GM23248 (cell line): Measurements from ENCODE around the gene NUDT22. TPM values are rescaled to one million over a fixed set of nuclear protein-coding genes. Genes with fewer than 3 reads are reported as not detected.

Experiments
- DNase-seq: peaks from one replicate; pipeline ENCODE4 v3.0.0-alpha.2; 2015
- H2AFZ ChIP-seq: fragments of 200-600 bp; sonication (generic); 2 replicates; pipeline ENCODE4 v1.6.1; 2016; ENCODE audit warnings: antibody characterized with exemption
- H3F3A ChIP-seq: fragments of 200-600 bp; sonication (generic); 2 replicates; pipeline ENCODE4 v1.6.1; 2016; ENCODE audit warnings: mild to moderate bottlenecking, antibody characterized with exemption, mixed run types; ENCODE audit not compliant: insufficient read depth
- H3K27ac ChIP-seq: fragments of 200-600 bp; sonication (generic); 2 replicates; pipeline ENCODE4 v1.5.1; 2016; ENCODE audit warnings: mild to moderate bottlenecking
- H3K27me3 ChIP-seq: fragments of 200-600 bp; sonication (generic); replicated peaks from 2 replicates; pipeline ENCODE4 v1.6.1; 2016; ENCODE audit warnings: mild to moderate bottlenecking; ENCODE audit not compliant: insufficient read depth
- H3K36me3 ChIP-seq: fragments of 200-600 bp; sonication (generic); 2 replicates; pipeline ENCODE4 v1.6.1; 2016; ENCODE audit warnings: low read depth, mild to moderate bottlenecking
- H3K4me1 ChIP-seq: fragments of 200-600 bp; sonication (generic); 2 replicates; pipeline ENCODE4 v1.6.1; 2016; ENCODE audit warnings: mild to moderate bottlenecking; ENCODE audit not compliant: insufficient read depth
- H3K4me2 ChIP-seq: fragments of 200-600 bp; sonication (generic); one replicate; pipeline ENCODE4 v1.6.1; 2016; ENCODE audit warnings: mild to moderate bottlenecking; ENCODE audit not compliant: unreplicated experiment
- H3K4me3 ChIP-seq: fragments of 200-600 bp; sonication (generic); 2 replicates; pipeline ENCODE4 v1.5.1; 2016; ENCODE audit warnings: mild to moderate bottlenecking
- H3K79me2 ChIP-seq: fragments of 200-600 bp; sonication (generic); 2 replicates; pipeline ENCODE4 v1.6.1; 2016; ENCODE audit warnings: mild to moderate bottlenecking; ENCODE audit not compliant: insufficient read depth
- H3K9ac ChIP-seq: fragments of 200-600 bp; sonication (generic); 2 replicates; pipeline ENCODE4 v1.6.1; 2016; ENCODE audit warnings: mild to moderate bottlenecking
- H3K9me2 ChIP-seq: fragments of 200-600 bp; sonication (generic); 2 replicates; pipeline ENCODE4 v1.6.1; 2016; ENCODE audit warnings: mixed run types, mild to moderate bottlenecking, moderate library complexity; ENCODE audit not compliant: insufficient read depth
- H3K9me3 ChIP-seq: fragments of 200-600 bp; sonication (generic); one replicate; pipeline ENCODE4 v1.6.1; 2017; ENCODE audit warnings: low read depth
- H4K20me1 ChIP-seq: fragments of 200-600 bp; sonication (generic); 2 replicates; pipeline ENCODE4 v1.6.0; 2016; ENCODE audit not compliant: insufficient read depth
- EZH2 ChIP-seq: fragments of 200-600 bp; sonication (generic); IDR thresholded peaks from 2 replicates; pipeline ENCODE4 v1.6.1; 2018; ENCODE audit warnings: antibody characterized with exemption, mild to moderate bottlenecking; ENCODE audit not compliant: insufficient read depth, poor library complexity, severe bottlenecking
- EZH2phosphoT487 ChIP-seq: fragments of 200-600 bp; sonication (generic); IDR thresholded peaks from 2 replicates; pipeline ENCODE4 v1.6.1; 2018; ENCODE audit warnings: antibody characterized with exemption, moderate library complexity, mild to moderate bottlenecking, low read depth; ENCODE audit not compliant: insufficient read depth
- WGBS, 2 experiments: methylation state at CpG; one replicate each; pipeline ENCODE4 v1.1.6; 2015 to 2017; ENCODE audit warnings: low lambda C conversion rate in 2 of 2, low coverage in 1 of 2; ENCODE audit errors: missing lambda C conversion rate in 2 of 2; 5-methylcytosine and 5-hydroxymethylcytosine counted together
- in situ Hi-C: fragments of 300-500 bp; cut with MboI; formaldehyde crosslinking; loops from 2 replicates; pipeline ENCODE4 v1.15.0; 2020
- polyA plus RNA-seq: library from polyadenylated mRNA; unstranded; fragments of >200 nt; fragmentation: Nextera tagmentation; extraction: Ambion mirVana; gene quantifications from 2 replicates; pipeline ENCODE4 v1.2.1, GENCODE V29; 2016
- total RNA-seq: library from RNA; depleted of rRNA; stranded (reverse); fragments of >200 nt; shearing (Covaris generic); gene quantifications from 2 replicates; pipeline ENCODE4 v1.2.3, GENCODE V29; 2014

Gene NUDT22
- total and polyA plus RNA-seq, 2 experiments from 2014 or later = 74.5 to 97.9 TPM

DNA sequence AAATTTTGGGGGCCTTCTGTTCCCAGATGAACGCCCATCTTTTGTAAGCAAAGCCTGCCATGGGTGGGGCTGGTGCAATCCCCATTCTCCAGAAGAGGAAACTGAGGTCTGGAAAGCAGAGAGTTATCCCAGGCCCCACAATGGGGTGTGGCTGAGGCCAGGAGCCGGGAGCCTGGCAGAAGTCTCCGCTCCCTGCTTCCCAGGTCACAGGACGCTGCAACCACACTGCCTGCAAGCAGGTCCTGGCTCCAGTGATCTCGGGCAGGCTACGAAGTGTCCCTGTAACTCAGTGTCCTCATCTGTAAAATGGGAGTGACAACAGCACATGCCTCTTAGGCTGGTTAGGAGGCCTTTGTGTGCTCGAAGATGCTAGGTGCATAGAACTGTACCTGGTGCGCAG lies 27.0 kb downstream of the NUDT22 start:
- Histone ChIP-seq H3K27ac (no peak overlapping the region), H3K9me2 (no peaks in the 10 kb centered on the region), H3K4me2 (peak overlapping the region; percentile 99), H4K20me1 (no peaks in the 10 kb centered on the region), H3K36me3 (no peaks in the 10 kb centered on the region; the same call in 1 of the 2 replicates), H3K4me3 (peak overlapping the region; percentile 91; the same call in 1 of the 2 replicates), H3K79me2 (peaks cover 29% of the 10 kb centered on the region), H3K27me3 (no peaks in the 10 kb centered on the region), H2AFZ (no peak overlapping the region), H3K9me3 (no peaks in the 10 kb centered on the region), H3F3A (peaks cover 2% of the 10 kb centered on the region; the same call in 1 of the 2 replicates), H3K9ac (peak overlapping the region; percentile 87; the same call in 1 of the 2 replicates), H3K4me1 (peaks cover 11% of the 10 kb centered on the region; the same call in 1 of the 2 replicates)
- 70 to 71% methylated on average over 8 of the region's 8 CpGs for WGBS, 2 experiments
- in situ Hi-C loops = no loop called here
- TF ChIP-seq EZH2phosphoT487 = no peak
- no peak for TF ChIP-seq EZH2
- DNase-seq = no peak

DNA sequence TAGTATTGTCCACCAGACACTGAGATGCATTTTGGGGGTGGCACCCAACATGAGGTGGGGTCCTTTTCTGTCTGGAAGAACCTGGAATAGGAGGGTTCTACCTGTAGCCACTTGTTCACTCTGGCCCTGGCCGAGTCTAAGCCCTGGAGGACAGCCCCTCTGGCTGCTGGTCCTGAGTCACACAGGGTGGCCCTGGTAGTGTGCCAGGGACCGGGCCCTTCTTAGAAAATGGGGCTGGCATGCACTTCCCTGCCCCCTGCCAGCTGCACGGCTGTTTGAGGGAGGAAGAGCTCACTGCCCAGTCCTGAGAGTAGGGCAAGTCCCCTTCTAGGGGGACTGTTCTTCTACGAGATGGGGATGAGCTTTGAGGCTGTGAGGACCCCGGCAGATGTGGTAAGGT lies 27.4 kb downstream of the NUDT22 start:
- H3K9ac ChIP-seq = no peak overlapping the region
- WGBS, 2 experiments = 32 to 42% methylated on average over 5 of the region's 5 CpGs
- H3K4me2 ChIP-seq = no peak overlapping the region
- H3K9me2 ChIP-seq = no peaks in the 10 kb centered on the region
- H3F3A ChIP-seq = no peaks in the 10 kb centered on the region
- no peak overlapping the region for H3K27ac ChIP-seq
- H3K4me3 ChIP-seq = no peak overlapping the region
- no peaks in the 10 kb centered on the region; the same call in 1 of the 2 replicates for H3K36me3 ChIP-seq
- H3K4me1 ChIP-seq = peaks cover 11% of the 10 kb centered on the region; the same call in 1 of the 2 replicates
- in situ Hi-C loops = no loop called here
- H4K20me1 ChIP-seq = no peaks in the 10 kb centered on the region
- H2AFZ ChIP-seq = no peak overlapping the region
- H3K79me2 ChIP-seq = peaks cover 29% of the 10 kb centered on the region
- peak; percentile 46 for DNase-seq
- no peaks in the 10 kb centered on the region for H3K9me3 ChIP-seq
- H3K27me3 ChIP-seq = no peaks in the 10 kb centered on the region
- no peak for TF ChIP-seq EZH2
- TF ChIP-seq EZH2phosphoT487 = no peak

DNA sequence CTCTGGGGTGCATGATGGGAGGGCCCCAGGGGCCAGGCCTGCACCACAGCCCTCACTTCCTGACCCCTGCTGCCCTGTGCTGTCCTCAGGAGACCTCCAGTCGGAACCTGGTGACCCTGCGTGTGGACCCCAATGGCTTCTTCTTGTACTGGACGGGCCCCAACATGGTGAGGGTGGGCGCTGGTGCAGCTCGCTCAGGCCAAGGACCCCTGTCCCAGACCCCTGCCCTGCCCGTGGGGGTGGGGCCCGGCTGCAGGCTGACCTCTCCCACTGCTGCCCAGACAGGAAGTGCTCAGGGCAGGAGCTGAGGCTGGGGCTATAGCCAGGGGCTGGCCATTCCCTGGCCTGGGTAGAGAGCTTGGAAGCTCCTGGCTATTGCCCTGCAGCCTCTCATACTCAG lies 28.3 kb downstream of the NUDT22 start:
- no peaks in the 10 kb centered on the region for H3K9me3 ChIP-seq
- H3K36me3 ChIP-seq = no peaks in the 10 kb centered on the region; the same call in 1 of the 2 replicates
- no peak for DNase-seq
- no peaks in the 10 kb centered on the region for H3F3A ChIP-seq
- H3K79me2 ChIP-seq = peaks cover 29% of the 10 kb centered on the region
- H3K4me2 ChIP-seq = no peak overlapping the region
- in situ Hi-C loops = no loop called here
- H3K9ac ChIP-seq = no peak overlapping the region
- H3K4me3 ChIP-seq = no peak overlapping the region
- WGBS, 2 experiments = 94 to 95% methylated on average over 6 to 7 of the region's 7 CpGs
- TF ChIP-seq EZH2phosphoT487 (no peak), EZH2 (no peak)
- no peaks in the 10 kb centered on the region for H3K9me2 ChIP-seq
- peaks cover 11% of the 10 kb centered on the region; the same call in 1 of the 2 replicates for H3K4me1 ChIP-seq
- H3K27ac ChIP-seq = no peak overlapping the region
- no peaks in the 10 kb centered on the region for H3K27me3 ChIP-seq
- no peak overlapping the region for H2AFZ ChIP-seq
- no peaks in the 10 kb centered on the region for H4K20me1 ChIP-seq

DNA sequence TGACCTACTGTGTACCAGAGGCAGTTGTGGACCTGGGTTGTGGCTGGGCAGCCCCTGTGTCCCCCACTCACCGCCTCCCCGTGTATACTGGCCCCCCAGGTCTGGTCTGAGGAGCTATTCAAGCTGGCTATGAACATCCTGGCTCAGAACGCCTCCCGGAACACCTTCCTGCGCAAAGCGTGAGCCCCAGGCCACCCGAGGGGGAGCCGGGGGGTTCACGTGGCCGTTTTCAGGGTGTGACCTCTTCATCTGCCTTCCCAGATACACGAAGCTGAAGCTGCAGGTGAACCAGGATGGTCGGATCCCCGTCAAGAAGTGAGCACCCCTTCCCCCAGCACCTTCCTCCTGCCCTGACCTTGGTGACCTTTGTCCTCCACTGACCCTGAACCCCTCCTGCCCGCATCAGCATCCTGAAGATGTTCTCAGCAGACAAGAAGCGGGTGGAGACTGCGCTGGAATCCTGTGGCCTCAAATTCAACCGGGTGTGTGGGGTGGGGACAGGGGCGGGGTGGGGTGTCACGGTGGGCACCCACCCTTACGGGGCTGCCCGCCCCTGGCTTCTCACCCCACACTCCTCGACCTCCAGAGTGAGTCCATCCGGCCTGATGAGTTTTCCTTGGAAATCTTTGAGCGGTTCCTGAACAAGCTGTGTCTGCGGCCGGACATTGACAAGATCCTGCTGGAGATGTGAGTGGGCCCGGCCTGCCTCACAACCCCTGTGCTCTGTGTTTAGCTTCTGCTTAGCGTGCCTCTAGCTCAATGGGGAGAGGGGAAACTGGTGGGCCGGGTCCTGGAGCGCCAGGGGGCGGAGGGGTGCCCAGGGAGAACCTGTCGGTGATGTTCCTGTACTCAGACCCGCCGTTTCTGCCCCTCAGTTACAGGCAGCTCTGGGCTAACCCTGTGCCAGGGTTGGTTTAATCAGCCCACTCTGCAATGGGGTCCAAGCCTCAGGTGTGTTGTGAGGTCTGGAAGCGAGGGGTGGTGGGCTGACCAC lies 29.4 kb downstream of the NUDT22 start:
- Histone ChIP-seq H3K4me1 (peaks cover 11% of the 10 kb centered on the region; the same call in 1 of the 2 replicates), H3K9me2 (no peaks in the 10 kb centered on the region), H3K4me2 (no peak overlapping the region), H2AFZ (no peak overlapping the region), H3F3A (no peaks in the 10 kb centered on the region), H4K20me1 (no peaks in the 10 kb centered on the region), H3K9ac (no peak overlapping the region), H3K27ac (no peak overlapping the region), H3K27me3 (no peaks in the 10 kb centered on the region), H3K4me3 (no peak overlapping the region), H3K9me3 (no peaks in the 10 kb centered on the region), H3K36me3 (no peaks in the 10 kb centered on the region; the same call in 1 of the 2 replicates), H3K79me2 (peaks cover 29% of the 10 kb centered on the region)
- no peak for DNase-seq
- TF ChIP-seq EZH2phosphoT487 = no peak
- no peak for TF ChIP-seq EZH2
- 88 to 91% methylated on average over 32 to 33 of the region's 35 CpGs for WGBS, 2 experiments
- in situ Hi-C loops = no loop called here
